ENCODE measurements around the gene TAF4. TPM values are rescaled to one million over a fixed set of nuclear protein-coding genes. Genes with fewer than 3 reads are reported as not detected.

Gene TAF4
- total and polyA plus RNA-seq, 2 of the 13 experiments (the other 11 are each of a cell fraction or from before 2014, with no cell fraction given) = 5.9 to 12.0 TPM

GRCh38 chr20:61929561-61929960 lies 136.1 kb downstream of the TAF4 start:
- H3K27me3 ChIP-seq (ENCODE audit: control insufficient read depth in 1 of 2, insufficient read depth in 2 of 2, low read length in 2 of 2) = peaks cover 20 to 62% of the 10 kb centered on the region in 2 experiments
- intact Hi-C loops (cut with micrococcal nuclease; ENCODE audit: unreplicated experiment) = no loop called here
- H3K79me2 ChIP-seq (ENCODE audit: insufficient read depth, low read length) = no peaks in the 10 kb centered on the region
- BruUV-seq (replicated peaks) = no TSS peak
- ChIA-PET CTCF (ENCODE audit: low intra/inter-chr PET ratio, low total read pairs) (no interaction called here), POLR2A (no interaction called here)
- no peak overlapping the region for H3K27ac ChIP-seq (ENCODE audit: extremely low read length, insufficient read depth, low read length)
- in situ Hi-C loops (cut with HindIII; ENCODE audit: extremely low pct_ligation_motif_present, low pct_unique_long_range_greater_than_20kb) = no loop called here
- H2AFZ ChIP-seq (ENCODE audit: low read length) = no peak overlapping the region
- WGBS (ENCODE audit: low lambda C conversion rate) = 45% methylated on average over 12 of the region's 12 CpGs
- ATAC-seq = no peak
- no peak overlapping the region for H3K4me2 ChIP-seq (ENCODE audit: low read depth, low read length)
- no peak for FAIRE-seq
- H3K36me3 ChIP-seq (replicated peaks in 1 of 2; ENCODE audit: control insufficient read depth in 1 of 2, insufficient read depth in 2 of 2, low read length in 2 of 2) = no peaks in the 10 kb centered on the region
- H3K9me3 ChIP-seq (ENCODE audit: low read length) = no peaks in the 10 kb centered on the region
- no peaks in the 10 kb centered on the region for H3K4me1 ChIP-seq (ENCODE audit: insufficient read depth, low read length)
- H3K9ac ChIP-seq (ENCODE audit: insufficient read depth, low read depth, low read length) = no peak overlapping the region
- no peak for DNase-seq (ENCODE audit: low spot score)
- no peak overlapping the region for H3K4me3 ChIP-seq (replicated peaks in 1 of 3; ENCODE audit: insufficient read depth in 1 of 3, low read depth in 2 of 3, low read length in 3 of 3)
- no peaks in the 10 kb centered on the region; the same call in 1 of the 2 replicates for H4K20me1 ChIP-seq (ENCODE audit: insufficient read depth, low read length)
- TF ChIP-seq, protein P1, sequence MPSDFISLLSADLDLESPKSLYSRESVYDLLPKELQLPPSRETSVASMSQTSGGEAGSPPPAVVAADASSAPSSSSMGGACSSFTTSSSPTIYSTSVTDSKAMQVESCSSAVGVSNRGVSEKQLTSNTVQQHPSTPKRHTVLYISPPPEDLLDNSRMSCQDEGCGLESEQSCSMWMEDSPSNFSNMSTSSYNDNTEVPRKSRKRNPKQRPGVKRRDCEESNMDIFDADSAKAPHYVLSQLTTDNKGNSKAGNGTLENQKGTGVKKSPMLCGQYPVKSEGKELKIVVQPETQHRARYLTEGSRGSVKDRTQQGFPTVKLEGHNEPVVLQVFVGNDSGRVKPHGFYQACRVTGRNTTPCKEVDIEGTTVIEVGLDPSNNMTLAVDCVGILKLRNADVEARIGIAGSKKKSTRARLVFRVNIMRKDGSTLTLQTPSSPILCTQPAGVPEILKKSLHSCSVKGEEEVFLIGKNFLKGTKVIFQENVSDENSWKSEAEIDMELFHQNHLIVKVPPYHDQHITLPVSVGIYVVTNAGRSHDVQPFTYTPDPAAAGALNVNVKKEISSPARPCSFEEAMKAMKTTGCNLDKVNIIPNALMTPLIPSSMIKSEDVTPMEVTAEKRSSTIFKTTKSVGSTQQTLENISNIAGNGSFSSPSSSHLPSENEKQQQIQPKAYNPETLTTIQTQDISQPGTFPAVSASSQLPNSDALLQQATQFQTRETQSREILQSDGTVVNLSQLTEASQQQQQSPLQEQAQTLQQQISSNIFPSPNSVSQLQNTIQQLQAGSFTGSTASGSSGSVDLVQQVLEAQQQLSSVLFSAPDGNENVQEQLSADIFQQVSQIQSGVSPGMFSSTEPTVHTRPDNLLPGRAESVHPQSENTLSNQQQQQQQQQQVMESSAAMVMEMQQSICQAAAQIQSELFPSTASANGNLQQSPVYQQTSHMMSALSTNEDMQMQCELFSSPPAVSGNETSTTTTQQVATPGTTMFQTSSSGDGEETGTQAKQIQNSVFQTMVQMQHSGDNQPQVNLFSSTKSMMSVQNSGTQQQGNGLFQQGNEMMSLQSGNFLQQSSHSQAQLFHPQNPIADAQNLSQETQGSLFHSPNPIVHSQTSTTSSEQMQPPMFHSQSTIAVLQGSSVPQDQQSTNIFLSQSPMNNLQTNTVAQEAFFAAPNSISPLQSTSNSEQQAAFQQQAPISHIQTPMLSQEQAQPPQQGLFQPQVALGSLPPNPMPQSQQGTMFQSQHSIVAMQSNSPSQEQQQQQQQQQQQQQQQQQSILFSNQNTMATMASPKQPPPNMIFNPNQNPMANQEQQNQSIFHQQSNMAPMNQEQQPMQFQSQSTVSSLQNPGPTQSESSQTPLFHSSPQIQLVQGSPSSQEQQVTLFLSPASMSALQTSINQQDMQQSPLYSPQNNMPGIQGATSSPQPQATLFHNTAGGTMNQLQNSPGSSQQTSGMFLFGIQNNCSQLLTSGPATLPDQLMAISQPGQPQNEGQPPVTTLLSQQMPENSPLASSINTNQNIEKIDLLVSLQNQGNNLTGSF (CRISPR knock-in tag; IDR thresholded peaks at IDR 0.05) = no peak
- TF ChIP-seq POLR2G (IDR thresholded peaks at IDR 0.05; ENCODE audit: low read depth, low read length) = no peak
- TF ChIP-seq MAFK (conservative IDR thresholded peaks at IDR 0.05 in 1 of 2, IDR thresholded peaks at IDR 0.05 in 1 of 2; ENCODE audit: low read length in 2 of 2) = no peak
- TF ChIP-seq, protein P2, sequence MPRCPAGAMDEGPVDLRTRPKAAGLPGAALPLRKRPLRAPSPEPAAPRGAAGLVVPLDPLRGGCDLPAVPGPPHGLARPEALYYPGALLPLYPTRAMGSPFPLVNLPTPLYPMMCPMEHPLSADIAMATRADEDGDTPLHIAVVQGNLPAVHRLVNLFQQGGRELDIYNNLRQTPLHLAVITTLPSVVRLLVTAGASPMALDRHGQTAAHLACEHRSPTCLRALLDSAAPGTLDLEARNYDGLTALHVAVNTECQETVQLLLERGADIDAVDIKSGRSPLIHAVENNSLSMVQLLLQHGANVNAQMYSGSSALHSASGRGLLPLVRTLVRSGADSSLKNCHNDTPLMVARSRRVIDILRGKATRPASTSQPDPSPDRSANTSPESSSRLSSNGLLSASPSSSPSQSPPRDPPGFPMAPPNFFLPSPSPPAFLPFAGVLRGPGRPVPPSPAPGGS (CRISPR knock-in tag; IDR thresholded peaks at IDR 0.05) = no peak
- no peak for TF ChIP-seq HBP1 (CRISPR knock-in tag; IDR thresholded peaks at IDR 0.05; ENCODE audit: low read depth)
- TF ChIP-seq, protein P3, sequence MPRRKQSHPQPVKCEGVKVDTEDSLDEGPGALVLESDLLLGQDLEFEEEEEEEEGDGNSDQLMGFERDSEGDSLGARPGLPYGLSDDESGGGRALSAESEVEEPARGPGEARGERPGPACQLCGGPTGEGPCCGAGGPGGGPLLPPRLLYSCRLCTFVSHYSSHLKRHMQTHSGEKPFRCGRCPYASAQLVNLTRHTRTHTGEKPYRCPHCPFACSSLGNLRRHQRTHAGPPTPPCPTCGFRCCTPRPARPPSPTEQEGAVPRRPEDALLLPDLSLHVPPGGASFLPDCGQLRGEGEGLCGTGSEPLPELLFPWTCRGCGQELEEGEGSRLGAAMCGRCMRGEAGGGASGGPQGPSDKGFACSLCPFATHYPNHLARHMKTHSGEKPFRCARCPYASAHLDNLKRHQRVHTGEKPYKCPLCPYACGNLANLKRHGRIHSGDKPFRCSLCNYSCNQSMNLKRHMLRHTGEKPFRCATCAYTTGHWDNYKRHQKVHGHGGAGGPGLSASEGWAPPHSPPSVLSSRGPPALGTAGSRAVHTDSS (CRISPR knock-in tag; conservative IDR thresholded peaks at IDR 0.05) = no peak
- TF ChIP-seq ZNF367 (CRISPR knock-in tag; IDR thresholded peaks at IDR 0.05; ENCODE audit: borderline replicate concordance) = no peak
- no peak for TF ChIP-seq ZNF766 (CRISPR knock-in tag; IDR thresholded peaks at IDR 0.05; ENCODE audit: borderline replicate concordance)
- peak; percentile 72 for TF ChIP-seq CREB1 (IDR thresholded peaks at IDR 0.05)
- no peak for TF ChIP-seq CREB1 (CRISPR knock-in tag; IDR thresholded peaks at IDR 0.05)
- TF ChIP-seq ZNF414 (CRISPR knock-in tag; IDR thresholded peaks at IDR 0.05) = no peak
- 0 out of 2 replicates have a peak, but pooled peaks have one; percentile 26 for TF ChIP-seq CENPT (CRISPR knock-in tag; IDR thresholded peaks at IDR 0.05; ENCODE audit: low read depth)
- no peak for TF ChIP-seq ZNF891 (CRISPR knock-in tag; IDR thresholded peaks at IDR 0.05)
- no peak for TF ChIP-seq ZNF552 (CRISPR knock-in tag; IDR thresholded peaks at IDR 0.05; ENCODE audit: borderline replicate concordance)
- TF ChIP-seq GABPA (IDR thresholded peaks at IDR 0.05; ENCODE audit: low read depth, low read length) = no peak
- no peak for TF ChIP-seq GABPA (CRISPR knock-in tag; IDR thresholded peaks at IDR 0.05; ENCODE audit: low read depth)

All from HepG2 (cell line).